Fibroblast of skin of back (primary cell): ENCODE results near the gene PLAU.
"Not testable (repeated sequence)": the region's sequence is repeated elsewhere in the genome, so short reads cannot be mapped to it uniquely, and the experiment has no call there.

ENCODE experiments used
- DNase-seq: peaks from one replicate; pipeline ENCODE4 v3.0.0-alpha.2; 2013

Gene PLAU

GRCh38 chr10:73922864-73923133, 11.9 kb downstream of the PLAU start:
- DNase-seq = no peak

- no peak for DNase-seq
Observed at GRCh38 chr10:73923935-73924598, 13.1 kb downstream of the PLAU start.

- no peak for DNase-seq
Observed at GRCh38 chr10:73924935-73925334, 14.0 kb downstream of the PLAU start.

- no peak for DNase-seq
Observed at GRCh38 chr10:73925539-73925938, 14.6 kb downstream of the PLAU start.

- DNase-seq = no peak
Observed at GRCh38 chr10:73926152-73926764, 15.3 kb downstream of the PLAU start.

GRCh38 chr10:73930630-73931327, 19.8 kb downstream of the PLAU start:
- DNase-seq = not testable (repeated sequence)

- DNase-seq = no peak
Observed at GRCh38 chr10:73931767-73932619, 21.1 kb downstream of the PLAU start.

- no peak for DNase-seq
Observed at GRCh38 chr10:73932620-73933112, 21.7 kb downstream of the PLAU start.

GRCh38 chr10:73934074-73934473, 23.1 kb downstream of the PLAU start:
- DNase-seq = no peak

GRCh38 chr10:73935895-73936294, 25.0 kb downstream of the PLAU start:
- DNase-seq = no peak

- DNase-seq = peak; percentile 38
Observed at GRCh38 chr10:73937333-73938043, 26.6 kb downstream of the PLAU start.

- peak; percentile 75 for DNase-seq
Observed at GRCh38 chr10:73940634-73941221, 29.8 kb downstream of the PLAU start.

GRCh38 chr10:73941300-73941699, 30.4 kb downstream of the PLAU start:
- no peak for DNase-seq

- no peak for DNase-seq
Observed at GRCh38 chr10:73944356-73945100, 33.6 kb downstream of the PLAU start.

- no peak for DNase-seq
Observed at GRCh38 chr10:73946253-73947145, 35.6 kb downstream of the PLAU start.

- no peak for DNase-seq
Observed at GRCh38 chr10:73948947-73949633, 38.2 kb downstream of the PLAU start.

GRCh38 chr10:73950155-73950948, 39.4 kb downstream of the PLAU start:
- peak; percentile 80 for DNase-seq

- DNase-seq = no peak
Observed at GRCh38 chr10:73953665-73954064, 42.7 kb downstream of the PLAU start.

- DNase-seq = no peak
Observed at GRCh38 chr10:73954737-73955136, 43.8 kb downstream of the PLAU start.
